Measurements from ENCODE around the gene SEPSECS.

SEPSECS gene

GRCh38 chr4:25155947-25156346, 4.3 kb downstream of the SEPSECS start:
- DNase-seq (ENCODE audit: low spot score): no peak

DNA sequence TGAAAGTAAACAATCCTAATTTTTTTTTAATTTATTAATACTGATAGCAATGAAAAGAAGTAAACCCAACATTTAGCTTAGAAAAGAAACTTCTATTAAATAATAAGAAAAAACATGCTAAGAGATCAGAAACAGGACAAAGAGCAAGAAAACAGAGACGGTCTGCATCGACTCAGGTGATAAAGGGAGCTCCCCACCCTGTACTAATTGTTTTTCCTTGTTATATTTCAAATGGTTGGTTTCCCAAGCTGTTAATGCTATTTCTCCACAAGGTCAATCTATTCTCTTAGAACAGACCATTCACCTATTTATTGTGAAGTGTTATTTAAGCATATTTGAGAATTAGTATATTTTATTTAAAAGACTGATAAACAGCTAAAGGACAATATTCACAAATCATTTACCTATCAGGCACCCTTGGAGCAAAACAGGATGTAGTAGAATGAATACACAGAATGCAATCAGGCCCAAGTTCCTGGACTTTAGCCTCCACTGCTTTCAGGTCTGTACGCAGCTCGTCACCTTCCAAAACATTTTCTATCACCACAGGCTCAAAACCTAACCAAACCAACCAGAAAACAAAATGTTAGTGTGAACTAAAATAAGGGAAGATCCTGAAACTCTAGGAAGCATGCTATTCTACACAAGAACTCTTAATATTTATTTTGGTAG, 5.5 kb downstream of the SEPSECS start:
- no peak for DNase-seq (ENCODE audit: low spot score)

- DNase-seq (ENCODE audit: low spot score): no peak
Observed at GRCh38 chr4:25146076-25146475, 14.2 kb downstream of the SEPSECS start.

DNA sequence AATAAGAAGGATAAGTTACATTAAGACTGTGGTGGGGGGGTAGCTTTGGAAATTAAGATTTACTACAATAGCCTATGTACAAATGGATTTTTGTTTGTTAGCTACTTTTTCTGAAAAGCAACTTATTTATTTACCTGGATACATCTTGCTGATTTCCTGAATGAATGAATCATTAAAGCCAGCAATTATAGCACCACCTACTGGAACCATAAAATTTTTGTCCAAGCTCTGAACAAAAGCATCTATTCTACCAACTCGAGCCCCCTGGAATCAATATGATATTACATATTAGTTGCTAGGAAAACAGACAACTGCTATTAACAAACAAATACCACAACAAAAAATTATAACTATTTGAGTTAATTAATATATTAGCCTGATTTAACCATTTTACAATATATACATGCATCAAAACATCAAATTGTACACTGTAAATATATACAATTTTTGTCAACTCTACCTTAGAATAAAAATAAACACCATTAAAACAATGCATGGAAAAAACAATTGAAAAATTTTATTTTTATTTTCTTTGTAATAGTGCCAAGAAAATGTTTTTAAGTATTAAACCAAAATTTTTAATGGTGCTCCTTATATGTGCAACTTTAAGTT, 15.3 kb downstream of the SEPSECS start:
- DNase-seq (ENCODE audit: low spot score): peak; percentile 24

- DNase-seq (ENCODE audit: low spot score): no peak
Observed at GRCh38 chr4:25142468-25142867, 17.8 kb downstream of the SEPSECS start.

- DNase-seq (ENCODE audit: low spot score): no peak
Observed at GRCh38 chr4:25141592-25141991, 18.7 kb downstream of the SEPSECS start.

DNA sequence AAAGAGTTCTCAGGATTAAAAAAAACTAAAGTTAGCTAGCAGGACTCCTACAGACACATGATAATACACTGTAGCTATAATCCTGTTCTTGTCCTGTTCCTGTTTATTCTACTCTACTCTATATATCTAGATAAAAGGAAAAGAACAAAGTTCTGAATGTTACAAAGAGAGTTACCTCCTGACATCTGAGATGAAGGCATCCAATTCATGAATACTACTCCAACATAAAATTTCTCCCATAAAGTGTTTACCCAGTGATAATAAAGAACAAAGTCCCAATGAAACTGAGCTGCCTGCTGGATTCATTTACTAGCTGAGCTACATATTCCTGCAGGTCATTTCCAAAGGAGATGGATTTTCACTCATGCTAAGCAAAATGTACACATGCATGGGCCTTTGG, 27.1 kb downstream of the SEPSECS start:
- no peak for DNase-seq (ENCODE audit: low spot score)

DNA sequence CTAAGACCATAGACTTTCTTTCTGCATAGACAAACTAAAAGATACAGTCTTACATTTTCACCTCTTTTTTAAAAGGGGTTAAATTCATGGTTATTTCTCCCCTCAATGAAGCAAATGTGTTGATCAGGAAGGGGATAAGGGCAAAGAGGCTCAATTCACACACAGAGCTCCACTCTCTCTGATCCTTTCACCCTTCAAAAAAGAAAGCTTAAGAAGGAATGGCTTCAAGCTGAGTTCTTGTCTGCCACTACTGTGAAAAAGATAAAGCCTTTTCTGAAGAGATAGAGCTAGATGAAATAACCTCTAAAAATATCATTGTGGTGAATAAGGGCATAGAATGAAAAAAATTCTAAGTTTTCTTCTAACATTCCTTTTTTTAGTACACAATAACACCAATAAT, 28.3 kb downstream of the SEPSECS start:
- no peak for DNase-seq (ENCODE audit: low spot score)

DNA sequence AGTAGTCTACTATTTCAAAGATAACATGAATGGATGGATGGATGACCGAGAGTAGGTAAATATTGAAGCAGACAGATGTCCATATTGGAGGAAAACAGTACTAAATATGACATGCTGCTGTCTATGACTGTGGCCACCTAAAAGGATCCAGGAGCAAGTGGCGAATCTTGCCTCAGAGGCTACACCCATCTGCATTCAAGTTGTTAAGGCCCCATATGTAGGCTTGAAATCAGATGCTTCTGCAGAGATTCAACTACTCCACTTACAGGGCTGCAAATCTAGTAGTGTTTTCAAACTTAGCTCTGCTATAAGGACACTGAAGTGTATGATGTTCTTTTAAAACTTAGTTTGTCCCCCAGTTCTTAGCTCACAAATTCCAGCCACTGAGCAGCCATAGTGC, 28.9 kb downstream of the SEPSECS start:
- DNase-seq (ENCODE audit: low spot score): no peak

DNA sequence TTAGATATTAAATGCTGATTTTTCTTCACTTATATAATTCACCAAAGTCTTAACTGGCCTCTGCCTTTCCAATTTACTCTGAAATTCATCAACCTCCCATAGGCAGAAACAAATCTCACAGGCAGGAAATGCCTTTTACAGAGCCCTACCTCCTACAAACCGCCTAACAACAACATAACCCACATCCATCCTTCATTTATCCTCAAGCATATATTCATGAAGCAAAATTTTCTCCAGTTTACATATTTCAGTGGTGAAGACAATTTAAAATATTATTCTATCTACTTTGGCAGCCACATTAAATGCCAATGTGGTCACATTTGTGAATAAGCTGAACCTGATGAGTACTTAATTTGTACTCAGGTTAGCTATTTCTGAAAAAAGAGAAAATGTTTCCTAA, 30.3 kb downstream of the SEPSECS start:
- DNase-seq (ENCODE audit: low spot score): no peak

DNA sequence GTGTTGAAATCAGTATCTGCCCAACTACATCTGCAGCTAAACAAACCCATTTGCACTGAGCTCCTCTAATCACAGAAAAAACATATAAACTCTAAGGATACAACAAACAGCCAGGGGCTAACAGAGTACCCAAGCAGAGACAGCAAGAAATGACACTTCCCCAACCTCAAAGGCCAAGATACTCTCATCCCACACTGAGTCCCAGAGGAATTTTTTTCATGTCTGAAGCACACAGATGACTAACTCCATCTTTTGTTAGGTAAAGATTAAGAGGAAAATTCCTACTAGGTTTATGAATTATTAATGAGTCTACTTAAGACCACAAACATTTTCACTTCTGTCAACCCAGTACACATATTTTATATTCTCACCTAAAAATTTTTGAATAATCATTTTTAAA, 31.6 kb downstream of the SEPSECS start:
- DNase-seq (ENCODE audit: low spot score): peak; percentile 64

GRCh38 chr4:25123236-25123635, 37.0 kb downstream of the SEPSECS start:
- no peak for DNase-seq (ENCODE audit: low spot score)

- no peak for DNase-seq (ENCODE audit: low spot score)
Observed at GRCh38 chr4:25120146-25120940, 39.9 kb downstream of the SEPSECS start.

DNA sequence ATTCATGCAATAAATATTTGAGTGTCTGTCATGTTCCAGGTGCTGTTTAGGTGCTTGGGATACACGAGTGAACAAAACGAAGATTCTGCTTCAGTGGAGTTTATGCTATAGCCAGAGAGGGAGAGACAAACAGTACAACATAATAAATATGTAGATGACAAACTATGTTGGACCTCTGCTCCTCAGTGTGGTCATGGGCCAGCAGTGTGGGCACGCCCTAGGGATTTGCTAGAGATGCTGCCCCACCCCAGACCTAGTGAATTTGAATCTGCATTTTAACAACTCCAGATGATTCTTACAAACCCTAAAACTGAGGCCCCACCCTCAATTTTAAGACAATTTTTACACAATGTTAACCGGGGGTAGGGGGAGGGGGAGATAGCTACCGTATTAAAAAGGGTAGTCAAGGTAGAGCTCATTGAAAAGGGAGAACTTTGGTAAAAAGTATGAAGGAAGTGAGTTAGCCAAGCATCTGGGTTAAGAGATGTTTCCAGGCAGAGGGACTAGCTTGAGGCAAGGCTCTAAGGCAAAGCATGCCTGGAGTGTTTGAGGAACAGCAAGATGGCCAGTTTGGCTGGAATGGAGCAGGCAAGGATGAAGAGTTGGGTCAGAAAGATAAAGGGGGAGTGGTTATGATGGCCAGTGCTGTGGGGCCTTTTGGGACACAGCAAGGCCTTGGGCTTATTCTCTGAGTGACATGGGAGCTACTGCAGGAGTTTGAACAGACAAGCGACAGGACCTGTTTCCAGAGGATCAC, 42.4 kb downstream of the SEPSECS start:
- DNase-seq (ENCODE audit: low spot score): no peak

- DNase-seq (ENCODE audit: low spot score): peak; percentile 40
Observed at GRCh38 chr4:25117274-25117673, 43.0 kb downstream of the SEPSECS start.

- DNase-seq (ENCODE audit: low spot score): peak; percentile 6
Observed at GRCh38 chr4:25113915-25114904, 46.0 kb downstream of the SEPSECS start.

GRCh38 chr4:25112995-25113380, 47.3 kb downstream of the SEPSECS start:
- DNase-seq (ENCODE audit: low spot score): no peak

- DNase-seq (ENCODE audit: low spot score): no peak
Observed at GRCh38 chr4:25112366-25112994, 47.8 kb downstream of the SEPSECS start.

GRCh38 chr4:25111648-25112196, 48.5 kb downstream of the SEPSECS start:
- DNase-seq (ENCODE audit: low spot score): no peak

- DNase-seq (ENCODE audit: low spot score): no peak
Observed at GRCh38 chr4:25110527-25111329, 49.5 kb downstream of the SEPSECS start.
